Liver (tissue), 9 donors: ENCODE results near the gene RASL12. TPM values are rescaled to one million over a fixed set of nuclear protein-coding genes. Genes with fewer than 3 reads are reported as not detected.
A peak's percentile ranks its signal among the peaks of the same experiment; 100 is the strongest.

Experiments
- DNase-seq: peaks from one replicate; pipeline ENCODE4 v3.0.0-alpha.2; 2017; ENCODE audit warnings: low spot score
- H3K27ac ChIP-seq, 2 donors: one replicate each; pipeline ENCODE4 v1.7.0; 2013; ENCODE audit warnings: inconsistent platforms in 2 of 2, low read length in 2 of 2, control low read depth in 1 of 2, low read depth in 1 of 2, mild to moderate bottlenecking in 1 of 2
- H3K27me3 ChIP-seq, 4 donors: one replicate each; pipeline versions ENCODE4 v1.6.1 to v1.7.0; 2013; ENCODE audit warnings: low read length in 3 of 4, inconsistent platforms in 1 of 4, mild to moderate bottlenecking in 1 of 4, moderate library complexity in 1 of 4; ENCODE audit not compliant: control insufficient read depth in 4 of 4, insufficient read depth in 4 of 4
- H3K36me3 ChIP-seq, 4 donors: one replicate each; pipeline versions ENCODE4 v1.6.1 to v1.7.0; 2013; ENCODE audit warnings: low read length in 3 of 4, mild to moderate bottlenecking in 3 of 4, low read depth in 1 of 4, moderate library complexity in 1 of 4; ENCODE audit not compliant: control insufficient read depth in 4 of 4, insufficient read depth in 3 of 4
- H3K4me1 ChIP-seq, 4 donors: one replicate each; pipeline versions ENCODE4 v1.6.1 to v1.7.0; 2013; ENCODE audit warnings: low read length in 3 of 4, mild to moderate bottlenecking in 3 of 4, moderate library complexity in 1 of 4; ENCODE audit not compliant: control insufficient read depth in 4 of 4, insufficient read depth in 4 of 4
- H3K4me3 ChIP-seq, 3 donors: one replicate each; pipeline versions ENCODE4 v1.6.1 to v1.7.0; 2013; ENCODE audit warnings: low read length in 3 of 3, control low read depth in 1 of 3, low read depth in 1 of 3, mild to moderate bottlenecking in 1 of 3
- H3K9ac ChIP-seq, 2 donors: one replicate each; pipeline ENCODE4 v1.7.0; 2013; ENCODE audit warnings: low read length in 2 of 2, mild to moderate bottlenecking in 2 of 2, moderate library complexity in 2 of 2, control low read depth in 1 of 2, low read depth in 1 of 2
- H3K9me3 ChIP-seq, 4 donors: one replicate each; pipeline versions ENCODE4 v1.6.1 to v1.7.0; 2013; ENCODE audit warnings: low read length in 3 of 4; ENCODE audit not compliant: control insufficient read depth in 4 of 4
- EGR1 ChIP-seq, 2 donors: IDR thresholded peaks; 2 replicates each; pipeline ENCODE4 v1.6.1; 2016 to 2018; ENCODE audit warnings: antibody characterized with exemption in 2 of 2, low read depth in 2 of 2
- FOXA2 ChIP-seq: IDR thresholded peaks from 2 replicates; pipeline ENCODE4 v1.6.1; 2016; ENCODE audit warnings: antibody characterized with exemption
- GABPA ChIP-seq, 2 donors: IDR thresholded peaks in 1 of 2; conservative IDR thresholded peaks in 1 of 2; 2 replicates each; pipeline ENCODE4 v1.6.1; 2016; ENCODE audit warnings: antibody characterized with exemption in 2 of 2, mild to moderate bottlenecking in 1 of 2, moderate library complexity in 1 of 2
- HNF4A ChIP-seq, 2 donors: conservative IDR thresholded peaks; 2 replicates each; pipeline ENCODE4 v1.6.1; 2016; ENCODE audit warnings: antibody characterized with exemption in 2 of 2, mild to moderate bottlenecking in 2 of 2
- JUND ChIP-seq, 2 donors: IDR thresholded peaks; 2 replicates each; pipeline ENCODE4 v1.6.1; 2016; ENCODE audit warnings: antibody characterized with exemption in 2 of 2
- NR2F2 ChIP-seq: IDR thresholded peaks from 2 replicates; pipeline ENCODE4 v1.6.1; 2016; ENCODE audit warnings: antibody characterized with exemption
- RXRA ChIP-seq, 2 donors: IDR thresholded peaks; 2 replicates each; pipeline ENCODE4 v1.6.1; 2017 to 2018; ENCODE audit warnings: antibody characterized with exemption in 2 of 2, mild to moderate bottlenecking in 1 of 2
- SP1 ChIP-seq: IDR thresholded peaks from 2 replicates; pipeline ENCODE4 v1.6.1; 2018; ENCODE audit warnings: antibody characterized with exemption, mild to moderate bottlenecking
- TAF1 ChIP-seq: conservative IDR thresholded peaks from 2 replicates; pipeline ENCODE4 v1.6.1; 2016; ENCODE audit warnings: antibody characterized with exemption, mild to moderate bottlenecking
- YY1 ChIP-seq: IDR thresholded peaks from 2 replicates; pipeline ENCODE4 v1.6.1; 2016; ENCODE audit warnings: antibody characterized with exemption, mild to moderate bottlenecking
- WGBS: extraction: QIAGEN DNeasy Blood & Tissue Kit; methylation state at CpG from one replicate; pipeline ENCODE4 v1.1.7; 2013; 5-methylcytosine and 5-hydroxymethylcytosine counted together
- polyA plus RNA-seq, 2 donors: library from polyadenylated mRNA; stranded (reverse) in 1 of 2; unstranded in 1 of 2; fragments of 200-250 nt in 1 of 2; fragments of >200 nt in 1 of 2; fragmentation: Nextera tagmentation in 1 of 2; extraction: Ambion mirVana in 1 of 2; gene quantifications; one replicate each; pipeline versions ENCODE4 v1.2.1 to v1.2.3, GENCODE V29; 2013 to 2015
- total RNA-seq, 2 donors: library from RNA; depleted of rRNA; stranded (reverse); fragments of >200 nt; gene quantifications; one replicate each; pipeline ENCODE4 v1.2.3, GENCODE V29; 2014
- TF ChIP-seq, protein P1 (sequence below): IDR thresholded peaks from 2 replicates; pipeline ENCODE4 v1.6.1; 2016; ENCODE audit warnings: antibody characterized with exemption
- TF ChIP-seq, protein P2 (sequence below): IDR thresholded peaks from 2 replicates; pipeline ENCODE4 v1.6.1; 2016; ENCODE audit warnings: antibody characterized with exemption
- TF ChIP-seq, protein P3 (sequence below): IDR thresholded peaks from 2 replicates; pipeline ENCODE4 v1.6.1; 2016; ENCODE audit warnings: antibody characterized with exemption
- TF ChIP-seq, protein P4 (sequence below): IDR thresholded peaks from 2 replicates; pipeline ENCODE4 v1.6.1; 2016; ENCODE audit warnings: antibody characterized with exemption, mild to moderate bottlenecking
- donor health status: healthy.
- donor health status: healthy.
- donor health status: healthy.
- donor health status: healthy.
- donor health status: healthy.

The RASL12 gene
- total and polyA plus RNA-seq, 4 donors, result 0.50 to 0.92 (median 0.63) TPM

DNA sequence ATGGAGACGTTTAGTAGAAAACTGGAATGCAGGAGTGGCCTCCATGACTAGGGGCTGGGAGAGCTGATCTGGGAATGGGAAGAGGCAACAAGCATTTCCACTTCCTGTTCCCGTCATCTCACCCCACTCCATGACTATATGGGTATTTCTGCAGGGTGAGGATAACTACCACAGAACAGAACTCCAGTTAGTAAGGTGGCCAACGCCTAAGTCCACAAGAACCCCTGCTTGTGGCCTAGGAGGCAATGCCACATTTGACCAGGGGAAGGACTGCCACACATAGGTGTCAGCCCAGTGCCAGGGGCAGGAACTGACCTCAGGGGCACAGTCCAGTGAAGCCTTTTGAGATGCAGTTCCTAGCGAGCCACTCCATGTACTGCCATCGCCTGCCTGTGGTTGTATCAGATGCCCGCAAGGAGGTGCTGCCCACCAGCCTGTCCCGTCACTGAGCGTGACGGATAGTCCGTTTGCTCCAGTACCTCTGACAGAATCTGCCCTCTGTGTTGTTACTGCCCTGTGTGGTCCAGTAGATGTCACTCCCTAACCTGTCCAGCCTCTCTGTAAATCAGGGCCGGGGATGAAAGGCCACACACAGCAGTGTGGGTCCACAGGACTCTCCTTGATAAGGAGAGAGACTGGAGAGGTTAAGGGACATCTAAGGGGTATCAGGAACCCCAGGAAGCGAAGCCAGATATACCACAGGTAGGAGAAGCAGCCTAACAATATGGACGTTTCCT lies 34.8 kb downstream of the RASL12 start (continued):
- TF ChIP-seq FOXA2, result peak; percentile 42
- TF ChIP-seq GABPA (IDR thresholded peaks at IDR 0.05 in 1 of 2, conservative IDR thresholded peaks at IDR 0.05 in 1 of 2), result peak in 1 of 2 donors; percentile 58
- TF ChIP-seq NR2F2, result no peak
- peak; percentile 99 for TF ChIP-seq SP1
- TF ChIP-seq, protein P1, sequence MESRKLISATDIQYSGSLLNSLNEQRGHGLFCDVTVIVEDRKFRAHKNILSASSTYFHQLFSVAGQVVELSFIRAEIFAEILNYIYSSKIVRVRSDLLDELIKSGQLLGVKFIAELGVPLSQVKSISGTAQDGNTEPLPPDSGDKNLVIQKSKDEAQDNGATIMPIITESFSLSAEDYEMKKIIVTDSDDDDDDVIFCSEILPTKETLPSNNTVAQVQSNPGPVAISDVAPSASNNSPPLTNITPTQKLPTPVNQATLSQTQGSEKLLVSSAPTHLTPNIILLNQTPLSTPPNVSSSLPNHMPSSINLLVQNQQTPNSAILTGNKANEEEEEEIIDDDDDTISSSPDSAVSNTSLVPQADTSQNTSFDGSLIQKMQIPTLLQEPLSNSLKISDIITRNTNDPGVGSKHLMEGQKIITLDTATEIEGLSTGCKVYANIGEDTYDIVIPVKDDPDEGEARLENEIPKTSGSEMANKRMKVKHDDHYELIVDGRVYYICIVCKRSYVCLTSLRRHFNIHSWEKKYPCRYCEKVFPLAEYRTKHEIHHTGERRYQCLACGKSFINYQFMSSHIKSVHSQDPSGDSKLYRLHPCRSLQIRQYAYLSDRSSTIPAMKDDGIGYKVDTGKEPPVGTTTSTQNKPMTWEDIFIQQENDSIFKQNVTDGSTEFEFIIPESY, result no peak
- TF ChIP-seq TAF1, result no peak
- TF ChIP-seq RXRA (IDR thresholded peaks at IDR 0.05), result peak; percentile 92 to 93
- peak; percentile 99 to 100 for TF ChIP-seq HNF4A (conservative IDR thresholded peaks at IDR 0.05)

DNA sequence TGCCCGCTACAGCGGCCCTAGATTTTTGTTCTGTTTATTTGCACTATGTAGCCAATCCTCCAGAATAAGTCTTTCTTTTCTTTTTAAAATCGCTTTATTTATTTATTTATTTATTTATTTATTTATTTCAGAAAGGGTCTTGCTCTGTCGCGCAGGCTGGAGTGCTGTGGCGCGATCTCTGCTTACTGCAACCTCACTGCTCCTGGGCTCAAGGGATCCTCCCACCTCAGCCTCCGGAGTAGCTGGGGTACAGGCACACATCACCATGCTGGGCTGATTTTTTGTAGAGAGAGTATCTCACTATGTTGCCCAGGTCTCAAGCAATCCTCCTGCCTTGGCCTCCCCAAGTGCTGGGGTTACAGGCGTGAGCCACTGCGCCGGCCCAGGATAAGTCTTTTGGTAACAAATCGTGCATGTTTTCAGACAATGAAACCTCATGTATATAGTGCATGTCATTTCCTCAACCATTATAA lies 38.0 kb downstream of the RASL12 start:
- Histone ChIP-seq H3K27me3 (no peaks in the 10 kb centered on the region), H3K4me1 (peaks cover 3 to 32% (median 25%) of the 10 kb centered on the region in 4 donors), H3K36me3 (peaks cover under 1 to 11% (median 5%) of the 10 kb centered on the region in 4 donors), H3K9me3 (no peaks in the 10 kb centered on the region), H3K9ac (no peak overlapping the region), H3K27ac (no peak overlapping the region), H3K4me3 (no peak overlapping the region)
- TF ChIP-seq SP1 (no peak), JUND (IDR thresholded peaks at IDR 0.05) (no peak), YY1 (no peak), TAF1 (no peak), NR2F2 (no peak), EGR1 (IDR thresholded peaks at IDR 0.05; ENCODE audit: low read depth in 2 of 2) (no peak), RXRA (IDR thresholded peaks at IDR 0.05) (no peak), GABPA (IDR thresholded peaks at IDR 0.05 in 1 of 2, conservative IDR thresholded peaks at IDR 0.05 in 1 of 2) (no peak), HNF4A (conservative IDR thresholded peaks at IDR 0.05) (no peak)
- TF ChIP-seq, protein P1, result no peak
- TF ChIP-seq, protein P2, sequence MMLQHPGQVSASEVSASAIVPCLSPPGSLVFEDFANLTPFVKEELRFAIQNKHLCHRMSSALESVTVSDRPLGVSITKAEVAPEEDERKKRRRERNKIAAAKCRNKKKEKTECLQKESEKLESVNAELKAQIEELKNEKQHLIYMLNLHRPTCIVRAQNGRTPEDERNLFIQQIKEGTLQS, result no peak
- TF ChIP-seq, protein P3, sequence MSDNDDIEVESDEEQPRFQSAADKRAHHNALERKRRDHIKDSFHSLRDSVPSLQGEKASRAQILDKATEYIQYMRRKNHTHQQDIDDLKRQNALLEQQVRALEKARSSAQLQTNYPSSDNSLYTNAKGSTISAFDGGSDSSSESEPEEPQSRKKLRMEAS, result no peak
- TF ChIP-seq, protein P4, sequence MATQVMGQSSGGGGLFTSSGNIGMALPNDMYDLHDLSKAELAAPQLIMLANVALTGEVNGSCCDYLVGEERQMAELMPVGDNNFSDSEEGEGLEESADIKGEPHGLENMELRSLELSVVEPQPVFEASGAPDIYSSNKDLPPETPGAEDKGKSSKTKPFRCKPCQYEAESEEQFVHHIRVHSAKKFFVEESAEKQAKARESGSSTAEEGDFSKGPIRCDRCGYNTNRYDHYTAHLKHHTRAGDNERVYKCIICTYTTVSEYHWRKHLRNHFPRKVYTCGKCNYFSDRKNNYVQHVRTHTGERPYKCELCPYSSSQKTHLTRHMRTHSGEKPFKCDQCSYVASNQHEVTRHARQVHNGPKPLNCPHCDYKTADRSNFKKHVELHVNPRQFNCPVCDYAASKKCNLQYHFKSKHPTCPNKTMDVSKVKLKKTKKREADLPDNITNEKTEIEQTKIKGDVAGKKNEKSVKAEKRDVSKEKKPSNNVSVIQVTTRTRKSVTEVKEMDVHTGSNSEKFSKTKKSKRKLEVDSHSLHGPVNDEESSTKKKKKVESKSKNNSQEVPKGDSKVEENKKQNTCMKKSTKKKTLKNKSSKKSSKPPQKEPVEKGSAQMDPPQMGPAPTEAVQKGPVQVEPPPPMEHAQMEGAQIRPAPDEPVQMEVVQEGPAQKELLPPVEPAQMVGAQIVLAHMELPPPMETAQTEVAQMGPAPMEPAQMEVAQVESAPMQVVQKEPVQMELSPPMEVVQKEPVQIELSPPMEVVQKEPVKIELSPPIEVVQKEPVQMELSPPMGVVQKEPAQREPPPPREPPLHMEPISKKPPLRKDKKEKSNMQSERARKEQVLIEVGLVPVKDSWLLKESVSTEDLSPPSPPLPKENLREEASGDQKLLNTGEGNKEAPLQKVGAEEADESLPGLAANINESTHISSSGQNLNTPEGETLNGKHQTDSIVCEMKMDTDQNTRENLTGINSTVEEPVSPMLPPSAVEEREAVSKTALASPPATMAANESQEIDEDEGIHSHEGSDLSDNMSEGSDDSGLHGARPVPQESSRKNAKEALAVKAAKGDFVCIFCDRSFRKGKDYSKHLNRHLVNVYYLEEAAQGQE, result no peak
- 66% methylated on average over 12 of the region's 12 CpGs for WGBS
- no peak for DNase-seq
